K562 (cell line): ENCODE measurements around the gene LARP4B. TPM values are rescaled to one million over a fixed set of nuclear protein-coding genes. Genes with fewer than 3 reads are reported as not detected.
A peak's percentile ranks its signal among the peaks of the same experiment; 100 is the strongest.

ENCODE experiments used
- ATAC-seq: fragments of 200-7000 bp; cut with Tn5 transposase; 3 replicates; pipeline ENCODE4 v1.9.1; 2020; ENCODE audit warnings: moderate library complexity
- BruUV-seq: library from RNA; stranded (reverse); fragments of 400-500 nt; replicated peaks from 2 replicates; lab custom pipeline; 2021; lab: Mats Ljungman, UMichigan
- CTCF ChIA-PET: fragments of 300-600 bp; formaldehyde crosslinking; extraction: SDS; loops from one replicate; lab custom pipeline; 2021; ENCODE audit warnings: low intra/inter-chr PET ratio; lab: Yijun Ruan, JAX
- POLR2A ChIA-PET: fragments of 300-600, 350-650 bp; sonication (Branson Sonifier 250); formaldehyde crosslinking; extraction: SDS; loops from one replicate; lab custom pipeline; 2021; ENCODE audit warnings: antibody characterized with exemption, inconsistent platforms; lab: Yijun Ruan, JAX
- DNase-seq, 4 experiments: peaks; one replicate each; pipeline versions ENCODE4 v3.0.0 to v3.0.0-alpha.2; 2011 to 2018; ENCODE audit warnings: low spot score in 3 of 4, mixed read lengths in 3 of 4; ENCODE audit errors: extremely low read depth in 1 of 4
- FAIRE-seq: peaks from 2 replicates; lab custom pipeline; 2011; peaks lifted over from hg19 to GRCh38; lab: Jason Lieb, UNC
- H2AFZ ChIP-seq: 2 replicates; pipeline ENCODE4 v1.6.0; 2011; ENCODE audit warnings: low read depth, low read length, control low read depth, inconsistent platforms
- H3K27ac ChIP-seq: fragments of 200-600 bp; 3 replicates; pipeline ENCODE4 v1.8.0; 2011; ENCODE audit warnings: low read depth, mild to moderate bottlenecking, control low read depth, inconsistent platforms, low read length, moderate library complexity, mixed read lengths; ENCODE audit errors: extremely low read depth
- H3K27me3 ChIP-seq, 2 experiments: fragments of 300-600 bp in 1 of 2; 2 replicates in 1 of 2; 3 replicates in 1 of 2; pipeline versions ENCODE4 v1.6.0 to v1.8.0; 2011; ENCODE audit warnings: inconsistent platforms in 2 of 2, low read length in 2 of 2, mild to moderate bottlenecking in 1 of 2, mixed read lengths in 1 of 2, moderate library complexity in 1 of 2; ENCODE audit not compliant: control insufficient read depth in 2 of 2, insufficient read depth in 2 of 2
- H3K36me3 ChIP-seq: fragments of 300-600 bp; 3 replicates; pipeline ENCODE4 v1.8.0; 2011; ENCODE audit warnings: mild to moderate bottlenecking, low read length, inconsistent platforms; ENCODE audit not compliant: control insufficient read depth, insufficient read depth
- H3K4me1 ChIP-seq, 2 experiments: fragments of 200-600 bp in 1 of 2; replicated peaks in 1 of 2; 2 replicates in 1 of 2; 3 replicates in 1 of 2; pipeline versions ENCODE4 v1.5.1 to v1.8.0; 2011; ENCODE audit warnings: inconsistent platforms in 2 of 2, low read length in 2 of 2, mild to moderate bottlenecking in 1 of 2, mixed read lengths in 1 of 2, moderate library complexity in 1 of 2; ENCODE audit not compliant: control insufficient read depth in 2 of 2, insufficient read depth in 2 of 2
- H3K4me2 ChIP-seq: 2 replicates; pipeline ENCODE4 v1.6.1; 2011; ENCODE audit warnings: low read length, control low read depth, inconsistent platforms, mixed read lengths; ENCODE audit not compliant: insufficient read depth
- H3K4me3 ChIP-seq: fragments of 200-600 bp; sonication (generic), shearing (Covaris generic); 2 replicates; pipeline ENCODE4 v1.5.1; 2016; ENCODE audit warnings: control low read depth, inconsistent platforms
- H3K79me2 ChIP-seq: fragments of 200-600 bp; 3 replicates; pipeline ENCODE4 v1.8.0; 2011; ENCODE audit warnings: low read length, inconsistent platforms; ENCODE audit not compliant: control insufficient read depth, insufficient read depth
- H3K9ac ChIP-seq, 2 experiments: 2 replicates each; pipeline versions ENCODE4 v1.6.0 to v1.6.1; 2011; ENCODE audit warnings: low read depth in 2 of 2, low read length in 2 of 2, control low read depth in 1 of 2, inconsistent platforms in 1 of 2, mild to moderate bottlenecking in 1 of 2, mixed read lengths in 1 of 2; ENCODE audit not compliant: insufficient read depth in 1 of 2
- H3K9me1 ChIP-seq: one replicate; pipeline ENCODE4 v1.6.0; 2011; ENCODE audit warnings: inconsistent platforms, mild to moderate bottlenecking, low read length, moderate library complexity; ENCODE audit not compliant: control insufficient read depth, insufficient read depth
- H3K9me3 ChIP-seq: replicated peaks from 2 replicates; pipeline ENCODE4 v1.5.1; 2011; ENCODE audit warnings: low read depth, low read length, inconsistent platforms; ENCODE audit not compliant: control insufficient read depth, insufficient read depth
- H4K20me1 ChIP-seq: replicated peaks from 2 replicates; pipeline ENCODE4 v1.6.1; 2011; ENCODE audit warnings: low read length, inconsistent platforms, mixed read lengths; ENCODE audit not compliant: control insufficient read depth, insufficient read depth
- CHD1 ChIP-seq: fragments of 200-600 bp; sonication (generic); IDR thresholded peaks from one replicate; pipeline ENCODE4 v1.6.1; 2012; ENCODE audit warnings: mild to moderate bottlenecking, moderate library complexity, low read length, inconsistent platforms
- ELF1 ChIP-seq: fragments of 200-800 bp; sonication (Bioruptor generic); IDR thresholded peaks from 2 replicates; pipeline ENCODE4 v1.6.1; 2016; ENCODE audit warnings: missing genetic modification characterization, missing compliant biosample characterization
- EP400 ChIP-seq: fragments of 450-650 bp; IDR thresholded peaks from 2 replicates; pipeline ENCODE4 v1.6.1; 2017; ENCODE audit warnings: antibody characterized with exemption, mild to moderate bottlenecking, moderate library complexity
- GATAD2B ChIP-seq: fragments of 450-650 bp; IDR thresholded peaks from 2 replicates; pipeline ENCODE4 v1.6.1; 2017; ENCODE audit warnings: mild to moderate bottlenecking, borderline replicate concordance
- HMGN3 ChIP-seq: IDR thresholded peaks from 2 replicates; pipeline ENCODE4 v1.6.1; 2011; ENCODE audit warnings: borderline replicate concordance, low read depth, mild to moderate bottlenecking, mixed read lengths, low read length; ENCODE audit not compliant: insufficient read length; ENCODE audit errors: extremely low read depth
- MAZ ChIP-seq, 2 experiments: fragments of 450-650 bp in 1 of 2; sonication (generic) in 1 of 2; formaldehyde crosslinking; IDR thresholded peaks in 1 of 2; conservative IDR thresholded peaks in 1 of 2; 2 replicates each; pipeline versions ENCODE4 v1.4.0 to v1.5.0; 2020; ENCODE audit warnings: mild to moderate bottlenecking in 1 of 2, missing genetic modification reagents in 1 of 2
- NONO ChIP-seq, 2 experiments: fragments of 200-400 bp in 1 of 2; fragments of 450-650 bp in 1 of 2; formaldehyde crosslinking in 1 of 2; IDR thresholded peaks; 2 replicates each; pipeline ENCODE4 v1.6.1; 2017; ENCODE audit warnings: low read depth in 2 of 2, mild to moderate bottlenecking in 2 of 2, moderate library complexity in 2 of 2, low read length in 1 of 2
- PHF8 ChIP-seq: fragments of 200-600 bp; sonication (generic); IDR thresholded peaks from 2 replicates; pipeline ENCODE4 v1.6.1; 2012; ENCODE audit warnings: mixed run types, mild to moderate bottlenecking, inconsistent platforms, low read length, moderate library complexity, borderline replicate concordance
- RBFOX2 ChIP-seq: fragments of 200-400 bp; formaldehyde crosslinking; IDR thresholded peaks from 2 replicates; pipeline ENCODE4 v1.6.1; 2017; ENCODE audit warnings: low read depth, mild to moderate bottlenecking, low read length, moderate library complexity
- SAP30 ChIP-seq: fragments of 200-600 bp; sonication (generic); IDR thresholded peaks from 2 replicates; pipeline ENCODE4 v1.6.1; 2012; ENCODE audit warnings: borderline replicate concordance, low read depth, mild to moderate bottlenecking, moderate library complexity, low read length, control low read depth, inconsistent platforms; ENCODE audit not compliant: insufficient read depth, poor library complexity, severe bottlenecking
- TEAD1 ChIP-seq, 2 experiments: fragments of 450-650 bp in 1 of 2; sonication (generic) in 1 of 2; formaldehyde crosslinking; IDR thresholded peaks; 2 replicates each; pipeline versions ENCODE4 v1.4.0 to v1.8.0; 2020 to 2022; ENCODE audit warnings: mild to moderate bottlenecking in 2 of 2, missing genetic modification reagents in 1 of 2
- ZFX ChIP-seq: sonication (generic); formaldehyde crosslinking; IDR thresholded peaks from 2 replicates; pipeline ENCODE4 v1.8.0; 2022; ENCODE audit warnings: mild to moderate bottlenecking, missing genetic modification reagents, moderate library complexity
- ZNF133 ChIP-seq: fragments of 250-450 bp; sonication (Bioruptor Pico); IDR thresholded peaks from 2 replicates; pipeline ENCODE4 v1.4.0; 2020; ENCODE audit warnings: mild to moderate bottlenecking
- ZNF408 ChIP-seq: fragments of 250-450 bp; sonication (Bioruptor Pico); IDR thresholded peaks from 2 replicates; pipeline ENCODE4 v1.4.0; 2020; ENCODE audit warnings: low read depth, mild to moderate bottlenecking, moderate library complexity
- WGBS: fragments of 100-300 bp; shearing (Covaris generic); methylation state at CpG from one replicate; pipeline ENCODE4 v1.1.6; 2016; ENCODE audit warnings: low coverage, mixed read lengths; ENCODE audit not compliant: insufficient coverage; ENCODE audit errors: missing lambda C conversion rate; 5-methylcytosine and 5-hydroxymethylcytosine counted together
- in situ Hi-C: fragments of 300-500 bp; cut with MboI; formaldehyde crosslinking; loops from 4 replicates; pipeline ENCODE4 v1.15.0; 2018; ENCODE audit warnings: inconsistent platforms, mixed read lengths
- intact Hi-C: fragments of 100-400 bp; cut with micrococcal nuclease; formaldehyde crosslinking; loops from 2 replicates; pipeline ENCODE4 v1.14.2; 2022
- polyA plus RNA-seq, 8 experiments: library from polyadenylated mRNA; depleted of rRNA in 4 of 8; stranded (reverse) in 5 of 8; unstranded in 3 of 8; fragments of >200 nt; fragmentation: Nextera tagmentation in 2 of 8; fragmentation: Illumina TruSeq in 1 of 8; extraction: Ambion mirVana in 2 of 8; extraction: Trizol in 1 of 8; gene quantifications; 2 replicates each; pipeline versions ENCODE4 v1.2.1 to v1.2.3, GENCODE V29; 2011 to 2014; ENCODE audit warnings: inconsistent platforms in 1 of 8, missing spikeins in 1 of 8
- total RNA-seq, 7 experiments: library from RNA; depleted of rRNA in 6 of 7; stranded (reverse); fragments of >200 nt in 6 of 7; fragmentation: Illumina TruSeq in 2 of 7; extraction: Trizol in 2 of 7; gene quantifications; 2 replicates each; pipeline versions ENCODE4 v1.2.1 to v1.2.3, GENCODE V29; 2011 to 2021; ENCODE audit warnings: low replicate concordance in 1 of 7
- TF ChIP-seq, protein P1 (sequence below): fragments of 450-650 bp; formaldehyde crosslinking; IDR thresholded peaks from 2 replicates; pipeline ENCODE4 v1.4.0; 2020; ENCODE audit warnings: mild to moderate bottlenecking
- TF ChIP-seq, protein P2 (sequence below), 2 experiments: IDR thresholded peaks; 2 replicates each; pipeline ENCODE4 v1.6.1; 2012; ENCODE audit warnings: improper control_type of control experiment in 2 of 2, low read depth in 2 of 2, low read length in 2 of 2, borderline replicate concordance in 1 of 2

LARP4B gene
- total and polyA plus RNA-seq, 9 of the 15 experiments (the other 6 are each of a cell fraction or from before 2014, with no cell fraction given), result 11.8 to 130 (median 42.6) TPM

DNA sequence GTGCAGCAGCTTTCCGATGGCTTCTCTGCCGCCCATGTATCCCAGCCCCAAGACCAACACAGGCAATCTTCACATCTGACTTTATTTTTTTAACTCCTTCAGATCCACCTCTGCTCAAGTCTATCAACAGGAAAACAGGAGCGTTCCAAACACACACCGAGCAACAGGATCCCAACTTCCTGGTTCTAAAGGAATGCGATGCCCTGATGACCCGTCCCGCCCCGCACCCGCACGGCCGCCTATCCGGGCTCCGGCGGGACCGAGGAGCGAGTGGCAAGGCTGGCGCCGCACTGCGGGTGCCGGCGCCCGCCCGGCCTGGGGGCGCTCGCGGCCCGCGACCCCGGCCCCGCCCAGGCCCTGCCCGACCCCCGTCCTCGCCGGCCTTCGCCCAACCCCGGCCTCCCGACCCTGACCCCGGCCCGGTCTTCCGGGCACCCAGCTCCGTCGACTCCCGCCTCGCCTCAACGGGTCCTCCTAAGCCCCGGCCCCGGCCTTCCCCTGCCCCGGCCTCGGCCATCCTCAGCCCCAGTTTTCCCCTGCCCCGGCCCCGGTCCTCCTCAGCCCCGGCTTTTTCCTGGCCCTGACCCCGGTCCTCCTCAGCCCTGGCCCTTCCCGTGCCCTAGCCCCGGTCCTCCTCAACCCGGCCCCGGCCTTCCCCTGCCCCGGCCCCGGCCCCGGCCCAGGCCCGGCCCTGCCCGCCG lies 730 bp downstream of the LARP4B start:
- intact Hi-C loops, result loop anchor here (5.0 to 10.0 kb wide), 2 partner anchors 57 to 124 kb away; partner anchors contain the start of genes GTPBP4 and WDR37
- in situ Hi-C loops, result loop anchor here (5.0 kb wide), 1 partner anchor 57 kb away; the partner anchor contains the start of gene GTPBP4
- H3K79me2 ChIP-seq, result peaks cover 58% of the 10 kb centered on the region
- H3K4me1 ChIP-seq, result peaks cover 18 to 21% of the 10 kb centered on the region in 2 experiments
- H3K27me3 ChIP-seq, result no peaks in the 10 kb centered on the region
- H2AFZ ChIP-seq, result no peak overlapping the region
- H3K36me3 ChIP-seq, result peaks cover 39% of the 10 kb centered on the region
- H4K20me1 ChIP-seq, result peaks cover 39% of the 10 kb centered on the region
- BruUV-seq, result no TSS peak
- H3K9me3 ChIP-seq, result no peaks in the 10 kb centered on the region
- DNase-seq (peak; percentile 32 to 61 (median 52)), FAIRE-seq (no peak), ATAC-seq (peak; percentile 9)
- peaks cover 4% of the 10 kb centered on the region for H3K9me1 ChIP-seq
- ChIA-PET CTCF (no interaction called here), POLR2A (interaction anchor here (0.7 to 1.3 kb wide), 8 partner anchors 9 to 69 kb away, joined by 3 to 7 read pairs (median 3); no protein-coding TSS in a partner anchor)
- peak overlapping the region; percentile 88 for H3K4me2 ChIP-seq
- H3K9ac ChIP-seq, result peak overlapping the region; percentile 78 to 95
- peak overlapping the region; percentile 84 for H3K27ac ChIP-seq
- WGBS, result 3% methylated on average over 16 of the region's 63 CpGs
- peak overlapping the region; percentile 97 for H3K4me3 ChIP-seq
- no peak for TF ChIP-seq ZNF408 (CRISPR knock-in tag)
- TF ChIP-seq ELF1 (tag), result peak; percentile 34; the same call in 1 of the 2 replicates
- TF ChIP-seq, protein P1, sequence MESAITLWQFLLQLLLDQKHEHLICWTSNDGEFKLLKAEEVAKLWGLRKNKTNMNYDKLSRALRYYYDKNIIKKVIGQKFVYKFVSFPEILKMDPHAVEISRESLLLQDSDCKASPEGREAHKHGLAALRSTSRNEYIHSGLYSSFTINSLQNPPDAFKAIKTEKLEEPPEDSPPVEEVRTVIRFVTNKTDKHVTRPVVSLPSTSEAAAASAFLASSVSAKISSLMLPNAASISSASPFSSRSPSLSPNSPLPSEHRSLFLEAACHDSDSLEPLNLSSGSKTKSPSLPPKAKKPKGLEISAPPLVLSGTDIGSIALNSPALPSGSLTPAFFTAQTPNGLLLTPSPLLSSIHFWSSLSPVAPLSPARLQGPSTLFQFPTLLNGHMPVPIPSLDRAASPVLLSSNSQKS (CRISPR knock-in tag), result no peak
- 0 out of 4 replicates have a peak, but pooled peaks of 1 of the 2 experiments have one; percentile 5 for TF ChIP-seq NONO (IDR thresholded peaks at IDR 0.05; ENCODE audit: low read depth in 2 of 2, low read length in 1 of 2)
- TF ChIP-seq HMGN3, result peak; percentile 35
- TF ChIP-seq, protein P2, sequence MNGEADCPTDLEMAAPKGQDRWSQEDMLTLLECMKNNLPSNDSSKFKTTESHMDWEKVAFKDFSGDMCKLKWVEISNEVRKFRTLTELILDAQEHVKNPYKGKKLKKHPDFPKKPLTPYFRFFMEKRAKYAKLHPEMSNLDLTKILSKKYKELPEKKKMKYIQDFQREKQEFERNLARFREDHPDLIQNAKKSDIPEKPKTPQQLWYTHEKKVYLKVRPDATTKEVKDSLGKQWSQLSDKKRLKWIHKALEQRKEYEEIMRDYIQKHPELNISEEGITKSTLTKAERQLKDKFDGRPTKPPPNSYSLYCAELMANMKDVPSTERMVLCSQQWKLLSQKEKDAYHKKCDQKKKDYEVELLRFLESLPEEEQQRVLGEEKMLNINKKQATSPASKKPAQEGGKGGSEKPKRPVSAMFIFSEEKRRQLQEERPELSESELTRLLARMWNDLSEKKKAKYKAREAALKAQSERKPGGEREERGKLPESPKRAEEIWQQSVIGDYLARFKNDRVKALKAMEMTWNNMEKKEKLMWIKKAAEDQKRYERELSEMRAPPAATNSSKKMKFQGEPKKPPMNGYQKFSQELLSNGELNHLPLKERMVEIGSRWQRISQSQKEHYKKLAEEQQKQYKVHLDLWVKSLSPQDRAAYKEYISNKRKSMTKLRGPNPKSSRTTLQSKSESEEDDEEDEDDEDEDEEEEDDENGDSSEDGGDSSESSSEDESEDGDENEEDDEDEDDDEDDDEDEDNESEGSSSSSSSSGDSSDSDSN (IDR thresholded peaks at IDR 0.05; ENCODE audit: borderline replicate concordance in 1 of 2, low read depth in 2 of 2, low read length in 2 of 2), result peak; percentile 29 to 54; a peak in 2 of 4 replicates
- 0 out of 2 replicates have a peak, but pooled peaks have one; percentile 9 for TF ChIP-seq GATAD2B
- peak; percentile 53 for TF ChIP-seq CHD1
- TF ChIP-seq RBFOX2, result peak; percentile 69
- peak; percentile 17; the same call in 1 of the 2 replicates for TF ChIP-seq ZFX (CRISPR knock-in tag)
- TF ChIP-seq MAZ (CRISPR knock-in tag; conservative IDR thresholded peaks at IDR 0.05 in 1 of 2, IDR thresholded peaks at IDR 0.05 in 1 of 2), result 0 out of 4 replicates have a peak, but pooled peaks of 1 of the 2 experiments have one; percentile 6
- TF ChIP-seq EP400, result 0 out of 2 replicates have a peak, but pooled peaks have one; percentile 26
- TF ChIP-seq PHF8, result no peak; the same call in 1 of the 2 replicates
- TF ChIP-seq ZNF133, result no peak
- TF ChIP-seq SAP30, result peak; percentile 48
- 0 out of 4 replicates have a peak, but pooled peaks of 1 of the 2 experiments have one; percentile 21 for TF ChIP-seq TEAD1 (CRISPR knock-in tag; IDR thresholded peaks at IDR 0.05)
